Caco-2 (cell line): ENCODE measurements around the gene JTB. TPM values are rescaled to one million over a fixed set of nuclear protein-coding genes. Genes with fewer than 3 reads are reported as not detected.
"Not testable (repeated sequence)": the region's sequence is repeated elsewhere in the genome, so short reads cannot be mapped to it uniquely, and the experiment has no call there.

Source experiments
- BruUV-seq: library from RNA; stranded (reverse); fragments of 400-500 nt; replicated peaks from 2 replicates; lab custom pipeline; 2021; lab: Mats Ljungman, UMichigan
- CTCF ChIA-PET: fragments of 300-600 bp; sonication (Branson Sonifier 250); formaldehyde crosslinking; loops from one replicate; lab custom pipeline; 2022; ENCODE audit warnings: antibody characterized with exemption; lab: Charles Lee
- POLR2A ChIA-PET: fragments of 300-600 bp; sonication (Branson Sonifier 250); formaldehyde crosslinking; loops from one replicate; lab custom pipeline; 2022; ENCODE audit warnings: antibody characterized with exemption; lab: Charles Lee
- DNase-seq, 2 experiments: peaks; one replicate each; pipeline versions ENCODE4 v3.0.0 to v3.0.0-alpha.2; 2020 to 2022
- H3K27me3 ChIP-seq: replicated peaks from 2 replicates; pipeline ENCODE4 v1.6.0; 2011; ENCODE audit warnings: low read length; ENCODE audit not compliant: control insufficient read depth, insufficient read depth
- H3K36me3 ChIP-seq: 2 replicates; pipeline ENCODE4 v1.5.1; 2011; ENCODE audit warnings: low read length; ENCODE audit not compliant: control insufficient read depth, insufficient read depth
- H3K4me1 ChIP-seq: fragments of 250-450 bp; sonication (Bioruptor Pico); 2 replicates; pipeline ENCODE4 v1.5.1; 2020; ENCODE audit warnings: mild to moderate bottlenecking
- H3K4me3 ChIP-seq: 2 replicates; pipeline ENCODE4 v1.5.1; 2011; ENCODE audit warnings: low read depth, mild to moderate bottlenecking, control low read depth, low read length
- H3K9me3 ChIP-seq: fragments of 250-450 bp; sonication (Bioruptor Pico); 2 replicates; pipeline ENCODE4 v1.5.1; 2020; ENCODE audit warnings: mild to moderate bottlenecking, moderate library complexity
- H3K27ac Mint-ChIP-seq: one replicate; pipeline ENCODE4 v1.8.0; 2022; ENCODE audit warnings: mixed read lengths; ENCODE audit not compliant: unreplicated experiment
- H3K27me3 Mint-ChIP-seq: one replicate; pipeline ENCODE4 v1.8.0; 2022; ENCODE audit warnings: mixed read lengths; ENCODE audit not compliant: insufficient read depth, unreplicated experiment
- H3K36me3 Mint-ChIP-seq: one replicate; pipeline ENCODE4 v1.8.0; 2022; ENCODE audit warnings: mild to moderate bottlenecking, mixed read lengths; ENCODE audit not compliant: insufficient read depth, unreplicated experiment
- H3K4me1 Mint-ChIP-seq: one replicate; pipeline ENCODE4 v1.8.0; 2022; ENCODE audit warnings: low read depth, mixed read lengths; ENCODE audit not compliant: unreplicated experiment
- H3K4me3 Mint-ChIP-seq: one replicate; pipeline ENCODE4 v1.8.0; 2022; ENCODE audit warnings: mild to moderate bottlenecking, moderate library complexity, mixed read lengths; ENCODE audit not compliant: unreplicated experiment
- H3K9me3 Mint-ChIP-seq: one replicate; pipeline ENCODE4 v1.8.0; 2022; ENCODE audit warnings: mixed read lengths; ENCODE audit not compliant: unreplicated experiment
- CTCF ChIP-seq, 2 experiments: fragments of 200-600 bp in 1 of 2; IDR thresholded peaks; 1 replicate in 1 of 2; 2 replicates in 1 of 2; pipeline versions ENCODE4 v1.5.1 to v1.8.0; 2011 to 2022; ENCODE audit warnings: antibody characterized with exemption in 1 of 2, control low read depth in 1 of 2, inconsistent platforms in 1 of 2, low read depth in 1 of 2, low read length in 1 of 2, mild to moderate bottlenecking in 1 of 2, moderate library complexity in 1 of 2; ENCODE audit not compliant: insufficient read depth in 1 of 2, severe bottlenecking in 1 of 2, unreplicated experiment in 1 of 2
- intact Hi-C: fragments of 100-400 bp; cut with micrococcal nuclease; formaldehyde crosslinking; loops from one replicate; pipeline ENCODE4 v1.10.0; 2022; ENCODE audit not compliant: unreplicated experiment
- total RNA-seq: library from RNA; stranded (reverse); gene quantifications from 2 replicates; pipeline ENCODE4 v1.2.3, GENCODE V29; 2022

JTB gene
- total RNA-seq, 1 experiment from 2014 or later: 123 TPM

GRCh38 chr1:153984123-153984894 lies 6.8 kb upstream of the JTB start:
- no peak for DNase-seq
- H3K4me1 Mint-ChIP-seq: peaks cover 17% of the 10 kb centered on the region
- H3K9me3 Mint-ChIP-seq: no peaks in the 10 kb centered on the region
- peaks cover 13% of the 10 kb centered on the region for H3K4me1 ChIP-seq
- CTCF ChIA-PET: interaction anchor here (0.6 to 1.0 kb wide), 2 partner anchors 17 to 436 kb away, joined by 3 read pairs; partner anchors contain the start of gene CREB3L4
- H3K36me3 Mint-ChIP-seq: peaks cover 18% of the 10 kb centered on the region
- H3K27ac Mint-ChIP-seq: no peak overlapping the region
- intact Hi-C loops: no loop called here
- no peak overlapping the region for H3K4me3 ChIP-seq
- H3K9me3 ChIP-seq: no peaks in the 10 kb centered on the region
- TF ChIP-seq CTCF (IDR thresholded peaks at IDR 0.05; ENCODE audit: insufficient read depth in 1 of 2, low read depth in 1 of 2, low read length in 1 of 2, severe bottlenecking in 1 of 2, unreplicated experiment in 1 of 2): no peak
- H3K4me3 Mint-ChIP-seq: peak overlapping the region; percentile 93
- BruUV-seq: no TSS peak
- H3K27me3 ChIP-seq: no peaks in the 10 kb centered on the region
- H3K27me3 Mint-ChIP-seq: no peaks in the 10 kb centered on the region
- POLR2A ChIA-PET: no interaction called here
- no peaks in the 10 kb centered on the region; the same call in 1 of the 2 replicates for H3K36me3 ChIP-seq

- intact Hi-C loops, H3K9me3 Mint-ChIP-seq, H3K36me3 ChIP-seq, H3K4me3 Mint-ChIP-seq, DNase-seq, H3K27me3 ChIP-seq, H3K9me3 ChIP-seq, H3K27me3 Mint-ChIP-seq, CTCF ChIA-PET, H3K4me1 ChIP-seq, H3K4me3 ChIP-seq, H3K27ac Mint-ChIP-seq, POLR2A ChIA-PET: not testable (repeated sequence)
- BruUV-seq: TSS peak; percentile 66
- Mint-ChIP-seq H3K36me3 (peaks cover 22% of the 10 kb centered on the region), H3K4me1 (peaks cover 17% of the 10 kb centered on the region)
Measured at GRCh38 chr1:153981735-153982134, 4.3 kb upstream of the JTB start.

DNA sequence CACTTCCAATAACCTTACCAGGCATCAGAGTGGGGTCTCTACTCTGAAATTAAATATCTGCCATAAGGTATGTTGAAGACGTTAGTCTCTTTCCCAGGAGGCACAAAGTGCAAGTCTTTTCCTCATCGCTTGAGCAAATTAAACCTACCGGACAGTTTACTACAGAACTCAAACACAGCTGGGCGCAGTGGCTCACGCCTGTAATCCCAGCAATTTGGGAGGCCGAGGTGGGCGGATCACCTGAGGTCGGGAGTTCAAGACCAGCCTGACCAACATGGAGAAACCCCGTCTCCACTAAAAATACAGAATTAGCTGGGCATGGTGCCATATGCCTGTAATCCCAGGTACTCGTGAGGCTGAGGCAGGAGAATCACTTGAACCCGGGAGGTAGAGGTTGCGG lies 1.6 kb upstream of the JTB start:
- H3K9me3 ChIP-seq, H3K27me3 Mint-ChIP-seq, intact Hi-C loops, BruUV-seq, DNase-seq, H3K4me1 ChIP-seq, H3K9me3 Mint-ChIP-seq, H3K27me3 ChIP-seq, H3K4me3 ChIP-seq, H3K36me3 ChIP-seq, H3K4me1 Mint-ChIP-seq: not testable (repeated sequence)
- ChIA-PET CTCF (interaction anchor here (0.6 to 0.9 kb wide), 2 partner anchors 11 to 236 kb away, joined by 3 read pairs; partner anchors contain the start of gene RPS27), POLR2A (interaction anchor here (2.7 to 4.0 kb wide), 2 partner anchors 11 to 14 kb away, joined by 26 to 105 read pairs; partner anchors contain the start of genes CREB3L4, RPS27 and SLC39A1)
- H3K4me3 Mint-ChIP-seq: peak overlapping the region; percentile 95
- peak overlapping the region; percentile 92 for H3K27ac Mint-ChIP-seq
- peaks cover 34% of the 10 kb centered on the region for H3K36me3 Mint-ChIP-seq
